ENCODE results near the gene PAEP.

Gene PAEP

DNA sequence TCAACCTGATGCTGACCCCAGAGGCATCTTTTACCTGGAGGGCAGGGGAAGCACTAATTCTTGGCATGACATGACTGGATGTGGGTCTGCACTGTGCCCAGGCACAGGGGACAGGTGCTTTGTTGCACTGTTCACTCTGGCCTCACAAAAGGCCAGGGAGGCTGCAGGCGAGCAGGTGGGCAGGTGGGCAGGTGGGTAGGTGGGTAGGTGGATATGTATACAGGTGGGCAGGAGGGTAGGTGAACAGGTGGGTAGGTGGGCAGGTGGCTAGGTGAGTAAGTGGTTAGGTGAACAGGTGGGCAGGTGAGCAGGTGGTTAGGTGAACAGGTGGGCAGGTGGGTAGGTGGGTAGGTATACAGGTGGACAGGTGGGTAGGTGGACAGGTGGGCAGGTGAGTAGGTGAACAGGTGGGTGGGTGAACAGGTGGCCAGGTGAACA, 1.5 kb downstream of the PAEP start:
- TF ChIP-seq ZFX (IDR thresholded peaks at IDR 0.05): no peak
- TF ChIP-seq, protein P1, sequence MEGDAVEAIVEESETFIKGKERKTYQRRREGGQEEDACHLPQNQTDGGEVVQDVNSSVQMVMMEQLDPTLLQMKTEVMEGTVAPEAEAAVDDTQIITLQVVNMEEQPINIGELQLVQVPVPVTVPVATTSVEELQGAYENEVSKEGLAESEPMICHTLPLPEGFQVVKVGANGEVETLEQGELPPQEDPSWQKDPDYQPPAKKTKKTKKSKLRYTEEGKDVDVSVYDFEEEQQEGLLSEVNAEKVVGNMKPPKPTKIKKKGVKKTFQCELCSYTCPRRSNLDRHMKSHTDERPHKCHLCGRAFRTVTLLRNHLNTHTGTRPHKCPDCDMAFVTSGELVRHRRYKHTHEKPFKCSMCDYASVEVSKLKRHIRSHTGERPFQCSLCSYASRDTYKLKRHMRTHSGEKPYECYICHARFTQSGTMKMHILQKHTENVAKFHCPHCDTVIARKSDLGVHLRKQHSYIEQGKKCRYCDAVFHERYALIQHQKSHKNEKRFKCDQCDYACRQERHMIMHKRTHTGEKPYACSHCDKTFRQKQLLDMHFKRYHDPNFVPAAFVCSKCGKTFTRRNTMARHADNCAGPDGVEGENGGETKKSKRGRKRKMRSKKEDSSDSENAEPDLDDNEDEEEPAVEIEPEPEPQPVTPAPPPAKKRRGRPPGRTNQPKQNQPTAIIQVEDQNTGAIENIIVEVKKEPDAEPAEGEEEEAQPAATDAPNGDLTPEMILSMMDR (conservative IDR thresholded peaks at IDR 0.05): no peak
- H3K27ac ChIP-seq: no peak overlapping the region

DNA sequence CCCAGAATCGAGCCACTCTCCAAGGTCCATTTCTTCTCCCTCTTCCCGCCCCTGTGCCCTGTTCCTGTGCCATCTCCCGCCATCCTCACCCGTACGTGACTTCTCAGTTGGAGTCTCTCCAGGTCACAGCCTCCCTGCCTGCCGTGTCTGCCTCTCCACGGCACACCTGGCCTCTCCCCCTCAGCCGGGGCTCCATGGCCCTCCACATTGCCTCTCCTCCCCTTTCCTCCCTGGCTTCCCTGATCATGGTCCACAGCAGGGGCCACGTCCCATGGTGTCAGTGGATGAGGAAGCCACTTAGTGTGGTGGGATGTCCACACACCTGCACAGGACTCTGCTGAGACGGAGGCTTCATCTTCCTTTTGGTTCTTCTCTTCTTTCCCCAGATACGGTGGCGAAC, 2.3 kb downstream of the PAEP start:
- no peak overlapping the region for H3K27ac ChIP-seq
- TF ChIP-seq, protein P1 (conservative IDR thresholded peaks at IDR 0.05): no peak
- no peak for TF ChIP-seq ZFX (IDR thresholded peaks at IDR 0.05)

DNA sequence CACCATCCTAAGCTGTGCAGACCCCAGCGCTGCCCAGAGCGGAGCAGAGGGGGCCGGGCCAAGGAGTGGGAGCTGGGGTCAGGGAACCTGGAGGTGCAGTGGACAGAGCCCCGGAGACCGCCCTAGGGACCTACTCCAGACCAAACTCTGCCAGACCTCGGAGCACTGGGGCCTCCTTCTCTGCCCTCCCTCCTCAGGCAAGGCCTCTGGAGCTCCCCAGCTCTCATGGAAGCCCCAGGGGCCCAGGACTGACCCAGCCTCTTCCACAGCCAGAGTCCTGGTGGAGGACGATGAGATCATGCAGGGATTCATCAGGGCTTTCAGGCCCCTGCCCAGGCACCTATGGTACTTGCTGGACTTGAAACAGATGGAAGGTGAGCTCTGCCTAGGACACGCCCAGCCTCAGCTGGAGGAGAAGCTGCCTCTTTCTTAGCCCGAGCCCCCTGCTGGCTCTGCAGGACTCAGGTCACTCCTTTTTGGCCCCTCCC, 3.6 kb downstream of the PAEP start:
- TF ChIP-seq, protein P1 (conservative IDR thresholded peaks at IDR 0.05): no peak
- TF ChIP-seq ZFX (IDR thresholded peaks at IDR 0.05): no peak
- H3K27ac ChIP-seq: no peak overlapping the region

DNA sequence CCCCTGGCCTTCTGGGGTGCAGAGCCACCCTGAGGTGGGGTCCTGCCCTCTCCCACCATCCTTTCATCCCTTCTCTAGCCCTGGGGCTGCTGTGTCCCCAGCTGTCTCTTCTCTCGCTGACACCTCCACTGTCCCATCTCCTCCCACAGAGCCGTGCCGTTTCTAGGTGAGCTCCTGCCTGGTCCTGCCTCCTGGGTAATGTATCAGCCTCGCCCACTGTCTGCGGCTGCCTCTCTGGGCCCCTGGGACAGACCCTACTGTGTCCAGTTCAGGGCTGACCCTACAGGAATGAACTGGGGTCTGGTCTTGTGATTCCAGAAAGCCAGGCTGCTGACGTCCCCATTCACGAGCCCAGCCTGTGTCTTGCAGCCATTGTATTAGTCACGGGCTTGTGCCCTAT, 4.1 kb downstream of the PAEP start:
- no peak overlapping the region for H3K27ac ChIP-seq
- TF ChIP-seq, protein P1 (conservative IDR thresholded peaks at IDR 0.05): no peak
- TF ChIP-seq ZFX (IDR thresholded peaks at IDR 0.05): no peak

DNA sequence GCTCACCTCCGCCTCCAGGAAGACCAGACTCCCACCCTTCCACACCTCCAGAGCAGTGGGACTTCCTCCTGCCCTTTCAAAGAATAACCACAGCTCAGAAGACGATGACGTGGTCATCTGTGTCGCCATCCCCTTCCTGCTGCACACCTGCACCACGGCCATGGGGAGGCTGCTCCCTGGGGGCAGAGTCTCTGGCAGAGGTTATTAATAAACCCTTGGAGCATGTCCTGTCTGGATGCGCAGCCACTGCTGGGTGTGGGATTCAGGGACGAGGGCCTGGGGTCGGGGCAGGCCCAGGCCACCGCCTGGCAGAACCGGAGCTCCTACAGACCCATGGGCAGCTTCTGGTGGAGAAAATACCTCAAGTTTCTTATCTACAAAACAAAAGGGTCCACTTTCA, 5.0 kb downstream of the PAEP start:
- no peak overlapping the region for H3K27ac ChIP-seq
- no peak for TF ChIP-seq ZFX (IDR thresholded peaks at IDR 0.05)
- TF ChIP-seq, protein P1 (conservative IDR thresholded peaks at IDR 0.05): no peak

DNA sequence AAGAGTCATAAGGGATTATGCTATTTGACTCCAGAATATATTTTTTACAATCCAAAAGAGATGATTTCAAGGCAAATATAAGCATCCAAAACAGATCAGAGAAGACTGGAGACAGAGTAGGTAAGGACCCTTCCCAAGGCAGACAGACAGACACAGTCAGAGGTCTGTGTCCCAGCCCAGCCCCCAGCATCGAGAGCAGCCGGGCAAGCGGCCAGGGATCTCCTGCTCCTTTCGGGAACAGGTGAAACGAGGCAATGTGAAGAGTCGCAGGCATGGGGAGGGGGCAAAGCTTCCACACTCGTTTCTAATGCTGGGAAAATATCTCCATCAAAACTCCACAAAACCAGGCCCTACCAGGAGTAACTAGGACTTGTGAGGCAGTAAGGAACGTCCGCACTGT, 5.8 kb downstream of the PAEP start:
- H3K27ac ChIP-seq: no peak overlapping the region
- TF ChIP-seq, protein P1 (conservative IDR thresholded peaks at IDR 0.05): no peak
- TF ChIP-seq ZFX (IDR thresholded peaks at IDR 0.05): no peak

DNA sequence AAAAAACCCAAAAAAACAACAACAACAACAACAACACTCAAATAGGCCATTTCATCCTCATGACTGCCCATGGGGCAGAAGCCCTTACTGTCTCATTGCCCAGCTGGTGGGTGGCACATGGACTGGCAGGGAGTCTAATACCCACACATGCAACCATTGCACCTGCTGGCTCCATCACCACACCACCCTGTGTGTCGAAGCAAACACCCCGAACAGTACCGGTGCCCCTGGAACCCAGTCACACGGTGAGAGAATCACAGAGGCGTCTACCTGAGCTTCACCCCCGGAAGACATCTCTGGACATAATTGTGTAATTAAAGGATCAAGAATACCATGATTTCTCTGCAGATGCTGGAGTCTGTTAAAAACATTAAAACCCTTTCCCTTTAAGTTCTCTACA, 6.5 kb downstream of the PAEP start:
- H3K27ac ChIP-seq: no peak overlapping the region
- TF ChIP-seq, protein P1 (conservative IDR thresholded peaks at IDR 0.05): no peak
- TF ChIP-seq ZFX (IDR thresholded peaks at IDR 0.05): no peak
